NCI-H82 treated with DMSO at 0.1 percent for 48 hours (cell line): ENCODE data around the gene ADCYAP1R1.

ENCODE experiments used
- DNase-seq: peaks from one replicate; lab custom pipeline; 2025; ENCODE audit not compliant: unreplicated experiment; lab: John Stamatoyannopoulos, UW

ADCYAP1R1 gene

DNA sequence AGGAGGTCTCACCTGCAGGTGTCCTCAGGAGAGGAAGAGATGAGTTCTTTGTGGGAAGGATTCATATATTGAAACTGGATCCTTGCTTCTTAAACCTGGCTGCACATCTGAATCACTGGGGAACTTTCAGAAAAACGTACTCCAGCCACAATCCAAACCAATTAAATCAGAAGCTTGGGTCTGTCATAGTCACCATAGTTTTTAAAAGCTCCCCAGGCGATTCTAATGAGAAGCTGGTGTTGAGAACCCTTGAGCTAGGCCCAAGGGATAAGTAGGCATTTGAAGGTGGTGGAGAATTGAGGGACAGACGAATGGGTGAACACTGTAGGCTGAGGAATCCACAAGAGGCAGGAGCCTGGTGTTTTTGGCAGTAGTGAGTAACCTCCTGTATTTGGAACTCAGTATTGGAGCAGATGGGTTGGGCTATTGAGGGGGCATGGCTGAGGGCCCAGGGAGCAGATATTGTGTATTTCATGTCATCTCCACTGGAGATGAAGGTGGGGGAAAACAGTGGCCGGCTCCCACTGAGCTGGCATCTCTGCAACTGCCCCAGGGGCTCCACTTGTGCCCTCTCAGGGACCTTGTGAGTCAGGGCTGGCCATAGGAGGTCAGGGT lies 14.5 kb downstream of the ADCYAP1R1 start:
- no peak for DNase-seq

GRCh38 chr7:31067491-31067890 lies 15.4 kb downstream of the ADCYAP1R1 start:
- no peak for DNase-seq

DNA sequence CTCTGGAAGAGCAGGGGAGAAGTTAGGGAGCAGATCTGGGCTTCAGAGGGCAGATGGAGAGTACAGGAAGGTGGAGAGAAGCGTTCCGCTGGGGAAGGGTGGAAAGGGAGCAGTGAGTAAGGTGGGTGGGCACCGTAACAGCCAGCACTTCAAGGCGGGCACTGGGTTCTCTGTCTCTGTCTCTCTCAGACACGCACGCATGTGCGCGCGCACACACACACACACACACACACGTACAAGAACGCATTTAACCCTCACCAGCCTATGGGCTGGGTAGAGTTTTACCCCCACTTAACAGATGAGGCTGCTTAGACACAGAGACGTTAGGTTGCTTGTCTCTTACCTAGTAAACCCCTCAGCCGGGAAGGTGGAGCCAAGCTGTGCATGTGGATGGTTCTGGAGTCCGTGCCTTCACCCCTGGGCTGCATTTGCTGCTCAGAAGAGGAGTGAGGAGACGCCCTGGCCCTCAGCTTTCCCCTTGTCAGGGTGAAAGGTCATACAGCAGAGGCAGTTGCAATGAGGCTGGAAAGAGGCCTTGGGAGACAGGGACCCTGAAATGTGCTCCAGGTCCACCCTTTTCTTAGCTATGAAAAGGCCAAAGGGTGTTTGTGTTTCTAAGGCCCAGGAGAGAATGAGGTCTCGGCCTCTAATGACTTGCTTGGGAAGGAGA lies 16.0 kb downstream of the ADCYAP1R1 start:
- DNase-seq: no peak

GRCh38 chr7:31069860-31070555 lies 17.9 kb downstream of the ADCYAP1R1 start:
- DNase-seq: no peak

- no peak for DNase-seq
Observed at GRCh38 chr7:31070991-31071644, 19.0 kb downstream of the ADCYAP1R1 start.

- DNase-seq: no peak
Observed at GRCh38 chr7:31071645-31072029, 19.5 kb downstream of the ADCYAP1R1 start.

GRCh38 chr7:31073326-31074119 lies 21.4 kb downstream of the ADCYAP1R1 start:
- DNase-seq: no peak

DNA sequence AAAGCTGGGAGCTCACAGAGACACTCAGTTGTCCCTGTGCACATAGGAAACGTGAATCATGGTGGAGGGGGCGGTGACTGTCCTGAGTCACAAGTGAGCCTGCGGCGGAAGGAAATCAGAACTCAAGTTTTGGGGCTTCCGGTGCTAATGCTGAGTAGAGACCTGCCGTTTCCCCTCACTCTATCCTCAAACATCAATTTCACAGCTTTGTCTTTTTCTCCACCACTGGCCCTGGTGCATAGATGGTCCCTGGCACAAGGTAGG lies 21.9 kb downstream of the ADCYAP1R1 start:
- DNase-seq: no peak

GRCh38 chr7:31074403-31075085 lies 22.4 kb downstream of the ADCYAP1R1 start:
- DNase-seq: no peak

DNA sequence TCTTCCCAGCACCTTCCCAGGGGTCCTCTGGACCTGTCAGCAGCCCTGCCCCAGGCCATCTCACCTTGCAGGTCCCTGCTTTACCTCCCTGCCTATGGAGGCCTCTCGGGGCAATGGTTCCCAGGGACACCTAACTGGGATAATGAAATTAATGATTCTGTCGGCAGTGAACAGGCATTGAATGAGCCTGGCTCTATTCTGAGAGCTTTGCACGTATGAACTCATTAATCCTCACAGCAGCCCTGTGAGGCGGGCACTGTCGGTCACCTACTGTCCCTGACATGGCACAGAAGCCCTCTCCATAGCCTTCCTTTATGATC lies 22.9 kb downstream of the ADCYAP1R1 start:
- DNase-seq: no peak

- no peak for DNase-seq
Observed at GRCh38 chr7:31076051-31076450, 23.9 kb downstream of the ADCYAP1R1 start.

DNA sequence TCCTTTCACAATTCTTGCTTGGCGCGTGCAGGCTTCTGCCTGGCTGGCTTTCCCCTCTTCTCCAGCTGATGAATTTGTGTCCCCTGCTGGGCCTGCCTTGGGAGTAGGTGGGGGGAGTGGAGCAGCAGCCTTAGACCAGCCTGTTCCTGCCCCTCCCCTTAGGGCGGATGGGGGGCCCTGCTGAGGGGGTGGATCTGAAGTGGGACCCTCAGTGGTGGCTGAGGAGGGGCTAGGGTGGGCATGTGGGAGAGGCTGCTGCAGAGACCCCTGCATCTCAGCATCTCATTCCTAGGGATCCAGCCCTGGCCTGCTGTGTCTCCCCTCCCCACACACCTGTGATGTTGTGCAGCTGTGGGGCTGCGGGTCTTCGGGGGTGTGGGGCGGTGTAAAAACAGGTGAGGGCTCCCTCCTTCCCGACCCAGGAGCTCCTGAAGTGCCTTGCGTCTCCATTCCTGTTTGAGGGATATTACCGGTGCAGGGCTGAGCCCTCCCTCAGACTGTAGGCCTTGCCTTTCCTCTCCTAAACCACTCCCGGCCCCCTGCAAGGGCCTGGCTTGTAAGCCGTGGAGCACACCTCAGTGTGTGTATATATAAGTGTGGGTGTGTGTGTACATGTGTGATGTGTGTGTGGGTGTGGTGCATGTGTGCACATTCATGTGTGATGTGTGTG lies 24.7 kb downstream of the ADCYAP1R1 start:
- DNase-seq: no peak

DNA sequence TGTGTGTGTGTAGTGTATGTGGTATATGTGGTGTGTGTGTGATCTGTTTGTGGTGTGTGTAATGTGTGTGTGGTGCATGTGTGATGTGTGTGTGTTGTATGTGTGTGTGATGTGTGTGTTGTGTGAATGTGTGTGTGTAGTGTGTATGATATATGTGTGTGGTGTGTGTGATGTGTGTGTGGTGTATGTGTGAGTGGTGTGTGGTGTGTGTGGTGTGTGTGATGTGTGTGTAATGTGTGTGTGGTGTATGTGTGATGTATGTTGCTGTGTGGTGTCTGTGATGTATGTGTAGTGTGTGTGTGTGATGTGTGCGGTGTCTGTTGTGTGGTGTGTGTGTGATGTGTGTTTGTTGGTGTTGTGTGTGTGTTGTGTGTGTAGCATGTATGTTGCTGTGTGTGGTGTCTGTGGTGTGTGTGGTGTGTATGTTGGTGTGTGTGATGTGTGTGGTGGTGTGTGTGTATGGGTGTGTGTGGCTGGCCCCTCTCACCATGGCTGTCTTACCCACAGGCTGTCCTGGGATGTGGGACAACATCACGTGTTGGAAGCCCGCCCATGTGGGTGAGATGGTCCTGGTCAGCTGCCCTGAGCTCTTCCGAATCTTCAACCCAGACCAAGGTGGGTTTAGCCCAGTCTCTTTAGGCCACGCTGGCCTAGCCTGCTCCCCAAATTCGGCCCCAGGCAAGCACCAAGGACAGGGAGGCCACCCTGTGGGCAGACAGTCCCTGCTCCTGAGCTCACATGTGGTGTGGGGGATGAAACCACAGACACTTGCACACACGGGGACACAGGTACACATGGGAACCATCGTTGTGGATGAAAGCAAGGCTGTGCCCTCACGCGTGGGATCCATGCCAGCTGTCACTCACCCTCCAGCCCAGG lies 25.6 kb downstream of the ADCYAP1R1 start:
- no peak for DNase-seq

- DNase-seq: no peak
Observed at GRCh38 chr7:31078363-31078990, 26.4 kb downstream of the ADCYAP1R1 start.

GRCh38 chr7:31079126-31079823 lies 27.2 kb downstream of the ADCYAP1R1 start:
- DNase-seq: no peak

DNA sequence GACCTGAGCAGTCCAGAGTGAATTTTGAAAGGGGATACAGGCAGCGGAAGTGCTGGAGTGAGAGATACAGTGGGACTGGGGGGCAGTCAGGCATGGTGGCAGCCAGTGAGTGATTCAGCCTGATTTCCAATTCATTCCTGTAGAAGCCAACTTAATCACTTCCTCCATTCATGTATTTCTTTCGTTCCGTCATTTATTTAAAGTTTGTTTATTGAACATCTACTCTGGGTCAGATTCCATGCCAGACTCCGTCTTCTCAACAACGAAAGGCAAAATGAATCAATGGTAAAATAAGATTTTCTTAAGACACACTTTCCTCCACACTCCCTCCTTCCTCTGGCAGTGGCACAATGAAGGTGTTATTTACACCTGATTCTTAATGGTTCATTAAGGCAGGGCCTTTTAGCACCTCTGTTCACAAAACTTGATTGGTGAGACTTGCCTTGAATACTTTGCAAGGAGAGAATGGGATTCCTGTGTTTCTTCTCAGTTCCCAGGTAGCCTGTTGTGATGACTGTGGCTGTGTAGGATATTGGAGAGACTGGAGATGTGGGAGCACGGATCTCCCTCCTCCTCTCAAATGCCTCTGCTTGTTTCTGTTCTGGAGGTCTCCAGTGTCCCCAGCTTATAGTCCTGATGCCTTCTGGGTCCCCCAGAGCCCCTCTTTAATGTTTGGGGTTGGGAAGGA lies 27.9 kb downstream of the ADCYAP1R1 start:
- no peak for DNase-seq

- no peak for DNase-seq
Observed at GRCh38 chr7:31080763-31081162, 28.7 kb downstream of the ADCYAP1R1 start.

- no peak for DNase-seq
Observed at GRCh38 chr7:31082017-31082416, 29.9 kb downstream of the ADCYAP1R1 start.
